GM20431 (cell line): ENCODE results near the gene TRIO.

Source experiments
- in situ Hi-C: fragments of 300-500 bp; cut with MseI, MboI; formaldehyde crosslinking; loops from one replicate; pipeline ENCODE4 v1.15.0; 2020; ENCODE audit warnings: low sequenced_read_pairs; ENCODE audit not compliant: unreplicated experiment

TRIO gene

DNA sequence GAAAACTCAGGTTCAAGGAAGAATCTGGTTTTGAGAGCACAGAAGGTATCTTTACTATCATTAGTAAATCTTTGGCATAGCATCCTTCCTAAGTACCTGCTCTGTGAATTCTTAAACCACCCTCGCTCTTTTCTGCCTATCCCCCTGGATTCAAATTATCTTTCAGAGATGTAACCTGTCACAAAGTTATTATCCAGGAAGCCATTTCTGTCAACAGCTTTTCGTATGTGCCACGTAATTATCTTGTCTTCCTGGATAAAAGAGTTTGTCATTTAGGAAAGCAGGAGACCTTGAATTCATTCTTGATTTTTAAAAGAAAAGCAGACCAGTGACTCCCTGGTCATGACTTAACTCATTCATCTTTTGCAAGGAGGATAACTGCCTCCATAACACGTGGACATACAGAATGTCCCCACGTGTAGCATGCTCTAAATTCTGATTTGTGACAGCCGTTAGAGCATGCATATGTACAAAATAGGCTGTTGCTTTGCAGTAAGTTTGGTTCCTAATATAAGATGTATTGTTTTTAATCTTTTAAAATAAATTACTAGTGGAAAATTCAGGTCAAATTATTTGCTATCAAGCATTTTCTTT is 189.0 kb downstream of the TRIO start:
- in situ Hi-C loops, result no loop called here

DNA sequence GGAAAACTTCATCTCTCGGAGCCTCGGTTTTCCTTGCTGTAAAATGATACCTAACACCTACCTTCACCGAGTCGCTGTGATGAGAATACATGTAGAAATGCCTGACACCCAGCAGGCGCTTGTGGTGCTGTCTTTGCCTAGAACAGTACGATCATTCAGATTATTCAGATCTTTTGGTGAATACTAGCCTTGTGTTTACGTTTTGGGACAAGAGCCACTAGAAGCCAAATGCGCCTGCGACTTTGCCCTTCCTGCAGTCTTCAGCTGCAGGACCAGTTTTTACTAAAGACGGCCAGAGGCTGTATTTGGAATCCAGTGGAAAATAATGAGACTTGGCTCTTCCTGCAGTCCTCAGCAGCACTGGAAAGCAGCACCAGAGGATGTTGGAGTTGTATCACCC is 189.6 kb downstream of the TRIO start:
- in situ Hi-C loops, result no loop called here

DNA sequence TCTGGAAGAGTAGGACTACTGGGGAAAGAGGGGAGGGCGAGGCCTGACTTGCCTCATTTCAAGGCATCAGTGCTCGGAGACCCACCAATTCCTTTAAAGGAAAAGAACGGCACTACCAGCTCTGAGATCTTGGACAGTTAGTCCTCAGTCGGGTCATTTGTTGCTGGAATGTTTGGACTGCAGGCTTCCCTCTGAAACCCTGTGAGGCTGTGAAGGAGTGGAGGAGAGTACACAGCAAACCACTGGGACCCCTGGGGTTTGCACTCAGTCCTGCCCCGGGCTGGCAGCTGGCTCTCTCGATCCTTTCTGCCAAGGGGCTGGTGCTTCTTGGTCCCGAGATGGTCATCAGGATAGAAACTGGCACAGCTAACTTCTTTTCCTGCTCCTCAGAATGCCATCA is 194.5 kb downstream of the TRIO start:
- in situ Hi-C loops, result no loop called here

DNA sequence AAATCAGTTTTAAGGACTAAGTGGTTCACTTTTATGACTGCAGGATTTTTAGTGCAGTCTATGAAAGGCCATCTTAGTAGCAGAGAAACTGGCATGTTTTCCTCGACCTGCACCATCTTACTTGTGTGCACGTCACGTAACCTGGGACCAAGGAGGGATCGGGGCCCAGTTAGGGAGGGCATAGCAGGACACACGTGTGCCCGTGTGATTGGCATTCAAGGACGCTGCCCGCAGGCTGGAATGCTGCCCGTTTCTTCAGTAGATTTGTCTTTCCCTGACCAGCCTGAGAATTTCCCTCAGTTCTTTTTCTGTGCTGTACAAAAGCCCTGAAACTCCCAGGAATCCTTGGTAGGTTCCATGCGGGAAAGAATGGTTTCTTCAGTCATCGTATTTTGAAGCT is 196.3 kb downstream of the TRIO start:
- in situ Hi-C loops, result no loop called here

DNA sequence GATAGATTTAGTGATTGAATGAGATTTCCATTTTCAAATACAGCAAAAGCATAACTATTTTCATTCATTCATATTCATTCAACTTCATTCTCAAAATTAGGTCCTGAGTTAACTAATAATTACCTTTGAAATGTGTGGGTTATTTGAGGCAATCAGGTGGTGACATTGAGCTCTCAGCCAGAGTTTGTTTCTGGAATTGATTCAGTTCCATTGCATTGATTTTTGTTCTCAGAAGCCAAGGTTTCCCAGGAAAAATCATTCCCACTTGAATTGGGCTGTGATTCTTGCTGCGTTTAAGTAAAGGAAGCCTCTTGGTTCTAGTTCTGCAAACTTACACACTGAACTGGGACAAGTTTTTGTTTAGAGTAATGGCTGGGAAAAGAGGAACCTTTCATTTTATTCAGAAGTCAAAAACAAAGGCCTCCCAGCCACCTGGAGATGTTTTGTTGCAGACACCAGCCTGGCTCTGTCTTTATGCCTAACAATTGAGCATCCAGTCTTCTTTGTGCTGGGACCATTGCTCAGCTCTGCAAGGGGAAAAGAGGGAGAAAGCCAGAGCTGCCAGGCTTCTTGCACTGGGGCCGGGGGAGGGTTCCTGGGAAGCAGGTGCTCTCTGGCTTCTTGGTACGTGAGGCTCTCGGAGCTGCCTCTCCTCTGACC is 198.6 kb downstream of the TRIO start:
- in situ Hi-C loops, result no loop called here

DNA sequence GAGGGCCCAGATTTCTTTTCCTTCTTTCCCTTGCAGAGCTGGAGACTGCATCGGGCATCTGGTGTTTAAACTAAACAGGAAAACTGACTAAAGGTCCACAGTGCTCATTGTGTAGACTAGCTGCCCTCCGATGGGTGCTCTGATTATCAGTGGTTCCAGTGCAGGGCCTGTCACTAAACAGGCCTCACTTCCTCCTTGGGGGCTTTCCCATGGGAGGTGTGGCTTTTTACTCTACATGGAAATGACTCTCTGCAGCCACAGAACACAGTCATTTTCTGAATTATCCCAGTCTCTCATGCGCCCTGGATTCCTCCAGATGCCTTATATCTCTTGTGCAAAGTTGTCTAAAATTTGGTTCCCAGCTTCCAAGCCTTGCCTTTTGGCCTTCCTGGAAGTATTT is 199.2 kb downstream of the TRIO start:
- in situ Hi-C loops, result no loop called here

DNA sequence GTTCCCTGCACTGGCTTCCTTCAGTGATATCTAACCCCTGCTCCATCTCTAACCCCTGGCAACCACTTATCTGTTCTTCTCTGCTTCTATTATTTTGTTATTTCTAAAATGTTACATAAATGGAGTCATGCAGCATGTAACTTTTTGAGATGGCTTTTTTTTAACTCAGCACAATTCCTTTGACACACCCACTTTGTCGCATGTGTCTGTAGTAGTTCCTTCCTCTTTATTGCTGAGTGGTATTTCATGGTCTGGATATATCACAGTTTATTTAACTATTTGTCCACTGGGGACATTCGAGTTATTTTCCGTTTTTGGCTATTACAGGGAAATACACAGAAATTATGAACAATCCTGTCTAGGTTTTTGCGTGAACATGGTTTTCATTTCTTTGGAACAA is 200.2 kb downstream of the TRIO start:
- in situ Hi-C loops, result no loop called here

DNA sequence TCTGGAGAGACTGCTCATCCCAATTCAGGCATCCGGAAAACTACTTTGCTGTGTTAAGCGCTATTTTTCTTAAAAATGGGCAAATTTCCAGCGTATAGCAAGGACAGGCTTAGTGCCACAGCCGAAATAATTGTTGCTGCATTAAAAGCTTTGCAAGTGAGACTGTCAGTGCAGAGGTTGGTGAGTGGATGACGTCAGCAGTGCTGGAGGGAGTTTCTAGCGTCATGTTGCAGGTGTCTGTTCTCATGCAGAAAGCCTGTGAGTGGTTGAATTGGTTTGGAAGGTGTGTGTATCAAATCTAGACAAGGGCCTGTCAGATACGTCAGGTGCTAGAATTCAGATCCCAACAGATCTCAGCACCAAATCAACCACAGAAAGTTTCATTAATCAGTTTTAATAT is 204.4 kb downstream of the TRIO start:
- in situ Hi-C loops, result no loop called here

DNA sequence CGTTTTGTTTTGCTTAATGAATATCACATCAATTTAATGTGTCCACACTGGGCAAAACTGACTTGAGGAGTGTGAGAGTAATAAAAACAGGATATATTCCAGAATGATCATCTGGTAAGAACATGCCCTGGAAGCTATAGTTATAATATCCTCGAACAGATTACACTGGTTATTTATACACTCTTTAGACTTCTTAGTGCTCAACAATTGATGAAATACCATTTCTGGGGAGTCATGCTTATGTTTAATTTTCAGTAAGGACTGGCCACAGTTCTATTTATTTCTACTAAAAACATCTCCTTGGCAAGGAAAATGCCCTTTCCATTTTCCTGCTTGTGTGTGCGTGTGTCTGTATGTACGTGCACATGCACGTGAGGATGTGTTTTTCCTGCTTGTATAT is 205.0 kb downstream of the TRIO start:
- in situ Hi-C loops, result no loop called here

DNA sequence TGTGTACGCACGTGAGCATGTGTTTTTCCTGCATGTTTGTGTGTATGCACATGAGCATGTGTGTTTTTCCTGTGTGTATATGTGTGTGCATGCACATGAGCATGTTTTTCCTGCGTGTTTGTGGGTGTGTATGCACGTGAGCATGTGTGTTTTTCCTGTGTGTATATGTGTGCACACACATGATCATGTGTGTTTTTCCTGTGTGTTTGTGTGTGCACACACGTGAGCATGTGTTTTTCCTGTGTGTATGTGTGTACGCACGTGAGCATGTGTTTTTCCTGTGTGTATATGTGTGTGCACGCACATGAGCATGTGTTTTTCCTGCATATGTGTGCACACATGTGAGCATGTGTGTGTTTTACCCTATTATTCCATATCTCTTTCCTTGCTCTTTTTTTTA is 205.9 kb downstream of the TRIO start:
- in situ Hi-C loops, result no loop called here

DNA sequence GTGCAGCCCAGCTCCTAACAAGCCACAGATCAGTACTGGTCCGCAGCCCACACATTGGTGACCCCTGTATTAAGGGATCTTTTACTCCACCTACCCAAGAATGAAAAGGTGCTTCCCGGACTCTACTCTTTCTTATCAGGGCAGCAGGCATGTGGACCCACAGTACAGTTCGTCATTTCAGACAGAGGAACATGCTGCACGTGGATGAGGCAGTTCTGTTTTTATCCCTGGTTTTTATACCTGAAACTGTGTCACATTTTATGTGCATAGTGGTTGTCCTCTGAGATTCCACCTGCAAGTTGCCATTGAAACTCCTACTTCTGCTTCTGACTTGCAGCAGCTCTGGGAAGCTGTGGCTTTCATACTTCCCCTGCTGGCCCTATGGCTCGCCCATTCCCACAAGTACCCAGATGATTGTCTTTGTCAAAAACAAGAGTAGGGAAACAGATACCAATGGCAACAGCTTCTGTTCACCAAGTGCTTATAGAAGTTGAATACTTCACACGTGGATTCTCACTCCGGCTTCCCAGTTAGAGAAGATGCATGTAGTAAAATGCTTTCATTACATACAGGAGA is 208.0 kb downstream of the TRIO start:
- in situ Hi-C loops, result loop anchor here (25.0 kb wide), 1 partner anchor 364 kb away; no protein-coding TSS in a partner anchor

DNA sequence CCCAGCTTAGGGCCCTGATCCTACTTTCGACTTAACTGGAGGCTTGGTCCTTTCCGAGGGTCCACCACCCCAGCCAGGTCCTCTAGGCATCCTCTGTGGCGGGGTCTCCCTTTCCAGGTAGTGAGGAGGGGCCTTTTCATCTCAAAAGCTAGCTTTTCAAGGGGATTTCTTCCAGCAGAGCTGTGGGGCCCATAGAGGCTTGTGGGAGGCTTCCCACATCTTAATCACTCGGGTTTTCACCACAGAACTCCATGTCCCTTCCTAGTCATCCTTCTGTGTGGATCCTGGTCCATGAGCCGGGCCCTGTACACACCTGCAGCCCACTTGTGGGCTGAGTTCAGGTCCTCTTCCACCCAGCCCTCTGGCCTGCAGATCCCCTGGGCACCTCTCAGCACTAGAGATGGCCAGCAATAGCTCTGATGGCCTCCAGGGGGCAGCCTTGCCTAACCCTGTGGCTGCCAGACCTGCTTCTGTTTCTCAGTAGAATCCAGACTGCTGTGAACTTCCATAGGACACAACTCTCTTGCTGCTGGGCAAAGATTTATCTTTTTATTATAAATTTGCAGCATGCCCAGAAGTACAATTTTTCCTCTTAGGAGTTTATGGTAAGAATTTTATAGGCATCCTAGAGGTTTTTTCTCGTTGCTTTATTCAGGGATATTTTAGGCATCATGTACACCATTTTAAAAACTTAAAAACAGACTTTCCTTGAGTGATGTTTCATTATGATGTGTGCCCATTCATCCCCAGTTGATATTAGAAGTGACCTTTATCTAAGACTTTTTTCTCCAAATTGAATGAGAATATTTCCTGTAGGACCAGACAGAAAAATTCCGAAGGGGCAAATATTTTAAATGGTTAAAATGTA is 208.9 kb downstream of the TRIO start:
- in situ Hi-C loops, result loop anchor here (25.0 kb wide), 1 partner anchor 365 kb away; no protein-coding TSS in a partner anchor

DNA sequence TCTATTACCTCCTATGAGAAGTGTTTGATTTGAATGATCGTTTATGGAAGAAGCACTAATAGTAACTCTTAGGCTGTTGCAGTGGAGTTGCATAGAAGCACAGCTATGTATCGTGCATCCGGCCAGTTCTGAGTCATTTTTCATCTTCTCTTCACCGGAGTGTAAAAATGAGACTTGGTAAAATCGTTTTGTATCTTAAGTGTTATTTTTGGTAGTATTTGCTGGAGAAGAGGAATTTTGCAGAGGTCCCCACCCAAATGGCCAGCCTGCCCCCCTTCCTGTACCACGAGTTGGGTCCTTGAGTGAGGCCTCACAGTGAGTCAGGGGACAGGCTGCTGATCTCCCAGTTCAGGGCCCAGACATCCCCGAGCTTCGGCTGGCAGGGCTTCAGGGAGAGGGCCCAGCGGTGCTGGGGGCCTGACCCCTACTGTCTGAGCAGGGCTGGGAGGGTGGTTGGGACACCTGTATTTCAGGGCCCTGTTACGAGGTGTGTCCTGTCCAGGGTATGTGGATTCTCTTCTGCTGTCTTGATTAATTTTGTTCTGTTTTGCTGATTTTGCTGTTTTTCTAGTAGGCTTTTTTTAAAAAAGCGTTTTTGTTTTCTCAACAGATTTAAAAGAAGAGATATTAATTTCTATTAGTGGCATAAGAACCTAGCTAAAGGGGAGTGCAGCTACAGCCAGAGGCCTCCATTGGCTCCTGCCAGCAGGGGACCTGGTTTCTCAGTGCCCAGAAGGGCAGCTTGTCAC is 210.8 kb downstream of the TRIO start:
- in situ Hi-C loops, result loop anchor here (25.0 kb wide), 1 partner anchor 367 kb away; no protein-coding TSS in a partner anchor

DNA sequence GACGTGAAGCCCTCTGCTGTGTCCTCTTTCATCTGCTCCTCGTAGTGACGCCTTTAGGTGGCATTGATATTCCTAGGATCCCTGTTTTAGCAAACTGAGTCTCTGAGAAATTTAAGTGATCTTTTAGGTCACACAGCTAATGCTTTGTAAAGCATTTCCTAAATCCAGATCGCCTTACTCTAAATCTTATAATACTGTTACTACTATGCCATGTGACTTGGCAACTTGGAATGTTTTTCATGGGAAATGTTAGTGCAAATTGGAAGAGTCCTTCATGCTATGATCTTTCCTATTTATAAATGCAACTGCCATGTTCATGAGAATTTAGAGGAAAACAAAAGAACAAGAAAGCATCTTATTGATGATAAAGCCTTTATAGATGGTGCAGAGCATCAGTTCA is 212.2 kb downstream of the TRIO start:
- in situ Hi-C loops, result loop anchor here (25.0 kb wide), 1 partner anchor 368 kb away; no protein-coding TSS in a partner anchor

DNA sequence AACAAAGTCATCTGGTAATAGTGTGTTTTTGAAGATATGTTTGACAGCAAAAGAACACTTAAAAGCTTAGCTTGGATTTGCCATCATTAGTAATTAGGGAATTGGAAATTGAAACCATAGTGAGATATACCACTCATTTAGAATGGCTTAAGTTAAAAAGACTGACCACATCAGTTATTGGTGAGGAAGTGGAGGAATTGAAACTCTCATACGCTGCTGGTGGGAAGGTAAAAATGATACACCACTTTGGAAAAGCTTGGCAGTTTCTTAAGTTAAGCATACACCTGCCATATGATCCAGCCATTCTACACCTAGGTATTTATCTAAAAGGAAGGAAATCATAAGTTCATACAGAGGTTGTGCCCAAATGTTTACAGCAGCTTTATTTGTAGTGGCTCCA is 213.2 kb downstream of the TRIO start:
- in situ Hi-C loops, result loop anchor here (25.0 kb wide), 1 partner anchor 369 kb away; no protein-coding TSS in a partner anchor

DNA sequence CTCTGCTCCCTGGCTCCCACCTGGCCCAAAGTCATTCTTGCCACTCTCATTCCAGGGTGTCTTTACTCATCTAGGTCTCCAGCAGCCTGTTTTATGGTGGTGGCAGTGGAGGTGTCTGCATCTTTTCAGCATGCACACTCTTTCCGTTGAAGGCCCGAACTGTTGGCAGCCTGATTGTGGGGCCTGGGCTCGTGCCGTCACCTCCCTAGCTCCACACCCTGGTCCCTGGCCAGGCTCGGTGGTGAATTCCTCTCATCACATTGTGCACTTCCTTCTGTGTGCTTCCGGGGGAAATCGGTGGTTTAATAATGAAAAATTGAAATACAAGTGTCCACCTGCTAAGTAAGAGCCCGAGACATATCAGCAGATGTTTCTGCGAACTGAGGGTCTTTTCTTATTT is 214.3 kb downstream of the TRIO start:
- in situ Hi-C loops, result loop anchor here (25.0 kb wide), 1 partner anchor 370 kb away; no protein-coding TSS in a partner anchor

DNA sequence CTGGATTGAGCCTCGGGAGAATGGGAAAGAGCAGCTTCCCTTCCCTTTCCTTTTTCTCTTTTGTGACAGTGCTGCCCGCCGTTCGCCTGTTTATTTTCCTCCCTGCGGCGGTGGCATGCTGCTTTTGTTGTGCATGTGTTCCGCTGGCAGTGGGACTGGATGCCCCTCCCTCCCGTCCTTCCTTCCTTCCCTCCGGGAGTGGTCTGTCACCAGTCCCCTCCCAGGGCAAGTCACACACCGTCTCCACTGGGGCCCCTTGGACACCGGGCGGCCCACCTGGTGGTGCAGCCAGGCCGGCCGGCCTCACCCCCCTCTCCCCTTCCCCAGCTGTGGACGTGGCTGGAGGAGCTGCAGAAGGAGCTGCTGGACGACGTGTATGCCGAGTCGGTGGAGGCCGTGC is 214.7 kb downstream of the TRIO start:
- in situ Hi-C loops, result loop anchor here (25.0 kb wide), 1 partner anchor 371 kb away; no protein-coding TSS in a partner anchor

DNA sequence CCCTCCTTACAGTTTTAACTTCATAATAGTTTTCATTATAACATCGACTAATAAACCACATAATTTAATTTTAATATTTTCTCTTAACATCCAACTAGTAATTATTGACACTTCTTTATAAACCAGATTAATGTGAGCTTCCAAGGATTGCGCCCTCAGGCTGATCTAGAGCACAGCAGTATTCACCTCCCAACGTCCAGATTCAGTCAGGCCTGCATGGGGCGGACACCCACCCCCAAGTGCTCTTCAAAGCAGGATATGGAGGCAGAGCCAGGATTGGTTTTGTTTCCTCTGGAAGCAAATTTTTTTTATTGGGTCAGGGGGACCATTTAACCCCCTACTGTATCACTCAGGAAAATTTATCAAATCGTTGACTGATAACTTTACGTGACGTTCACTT is 215.4 kb downstream of the TRIO start:
- in situ Hi-C loops, result loop anchor here (25.0 kb wide), 1 partner anchor 371 kb away; no protein-coding TSS in a partner anchor
